IMR-90 (cell line): ENCODE data around the gene AQP9.

Experiments
- CTCF ChIP-seq: conservative IDR thresholded peaks from 2 replicates; pipeline ENCODE4 v1.5.1; 2012; ENCODE audit warnings: mild to moderate bottlenecking, low read depth, low read length, improper control_type of control experiment
- FOS ChIP-seq: fragments of 150-350 bp; IDR thresholded peaks from 2 replicates; pipeline ENCODE4 v1.6.1; 2016; ENCODE audit warnings: low read depth, low read length
- MAZ ChIP-seq: IDR thresholded peaks from 2 replicates; pipeline ENCODE4 v1.6.1; 2012; ENCODE audit warnings: low read depth, mild to moderate bottlenecking, low read length, improper control_type of control experiment, moderate library complexity, borderline replicate concordance
- SMC3 ChIP-seq: fragments of 150-350 bp; IDR thresholded peaks from 2 replicates; pipeline ENCODE4 v1.6.1; 2016; ENCODE audit warnings: low read depth, mild to moderate bottlenecking, antibody characterized with exemption, low read length, moderate library complexity

GRCh38 chr15:58179206-58179605, 41.0 kb downstream of the AQP9 start:
- TF ChIP-seq FOS (no peak), SMC3 (no peak), MAZ (no peak), CTCF (no peak)
